ENCODE measurements around the gene SUSD3. TPM values are rescaled to one million over a fixed set of nuclear protein-coding genes. Genes with fewer than 3 reads are reported as not detected.

Gene SUSD3
- total and polyA plus RNA-seq, 2 of the 4 experiments (the other 2 are of a cell fraction) = 0.54 to 1.5 TPM

- H4K5ac ChIP-seq (ENCODE audit: low read depth, low read length) = no peak overlapping the region
- 83% methylated on average over 3 of the region's 8 CpGs; no CpG with 5 or more reads in 1 of the 2 experiments for WGBS, 2 experiments (ENCODE audit: extremely low coverage in 2 of 2, insufficient read length in 1 of 2)
- H4K91ac ChIP-seq (ENCODE audit: insufficient read depth, low read depth, low read length) = no peak overlapping the region
- peaks cover 2% of the 10 kb centered on the region for H3K4me1 ChIP-seq (ENCODE audit: control insufficient read depth, insufficient read depth, low read length)
- H3K23ac ChIP-seq (ENCODE audit: low read depth, low read length) = no peak overlapping the region
- H2BK120ac ChIP-seq (ENCODE audit: low read depth, low read length) = no peak overlapping the region
- no peak overlapping the region for H2AK9ac ChIP-seq (replicated peaks; ENCODE audit: low read depth, low read length, poor library complexity)
- no peak overlapping the region for H3K4me2 ChIP-seq (ENCODE audit: low read depth, low read length)
- no peak overlapping the region for H3K56ac ChIP-seq (ENCODE audit: extremely low read depth, insufficient read depth, low read length)
- H2BK15ac ChIP-seq (ENCODE audit: low read depth, low read length) = no peak overlapping the region
- no peak overlapping the region for H2AK5ac ChIP-seq (ENCODE audit: low read depth, low read length)
- H3K18ac ChIP-seq (ENCODE audit: low read depth, low read length) = no peak overlapping the region
- peaks cover 19% of the 10 kb centered on the region for H3K9me3 ChIP-seq (ENCODE audit: control insufficient read depth, insufficient read depth, low read length)
- H4K8ac ChIP-seq (ENCODE audit: low read depth in 2 of 2, low read length in 2 of 2) = no peak overlapping the region
- no peak for ATAC-seq (ENCODE audit: low read depth)
- POLR2A ChIA-PET (ENCODE audit: unreplicated experiment) = no interaction called here
- DNase-seq = no peak
- intact Hi-C loops (cut with micrococcal nuclease) (no loop called here), in situ Hi-C loops (cut with MboI; ENCODE audit: low sequenced_read_pairs) (no loop called here), dilution Hi-C loops (cut with HindIII; ENCODE audit: low sequenced_read_pairs, unreplicated experiment) (no loop called here)
- no TSS peak for BruUV-seq (replicated peaks)
- no peaks in the 10 kb centered on the region; the same call in 1 of the 2 replicates for H3K27me3 ChIP-seq (ENCODE audit: control insufficient read depth, insufficient read depth, low read length)
- no peak overlapping the region for H2BK5ac ChIP-seq (ENCODE audit: low read depth, low read length, poor library complexity, severe bottlenecking)
- CTCF ChIA-PET = no interaction called here
- H3K79me1 ChIP-seq (ENCODE audit: low read depth in 1 of 2, low read length in 2 of 2) = no peaks in the 10 kb centered on the region
- no peaks in the 10 kb centered on the region for H3K36me3 ChIP-seq (ENCODE audit: control insufficient read depth, insufficient read depth, low read length)
- H3K14ac ChIP-seq (replicated peaks; ENCODE audit: low read depth, low read length) = no peak overlapping the region
- H4K20me1 ChIP-seq (ENCODE audit: insufficient read depth, low read length) = no peaks in the 10 kb centered on the region
- no peak overlapping the region for H3K27ac ChIP-seq (ENCODE audit: insufficient read depth, low read length)
- H2AFZ ChIP-seq (replicated peaks; ENCODE audit: low read length, poor library complexity) = no peak overlapping the region
- H3K9me1 ChIP-seq (ENCODE audit: insufficient read depth, low read length) = no peaks in the 10 kb centered on the region
- H2BK20ac ChIP-seq (ENCODE audit: low read depth, low read length) = no peak overlapping the region
- no peak overlapping the region for H3K4me3 ChIP-seq (ENCODE audit: insufficient read depth, low read depth, low read length)
- TF ChIP-seq USF2 (IDR thresholded peaks at IDR 0.05; ENCODE audit: low read depth, low read length) = no peak
- no peak for TF ChIP-seq FOS (IDR thresholded peaks at IDR 0.05; ENCODE audit: low read depth, low read length)
- TF ChIP-seq POLR2A (IDR thresholded peaks at IDR 0.05; ENCODE audit: low read depth, low read length) = no peak
- TF ChIP-seq RAD21 (IDR thresholded peaks at IDR 0.05; ENCODE audit: low read length) = no peak
- TF ChIP-seq BHLHE40 (IDR thresholded peaks at IDR 0.05; ENCODE audit: low read depth, low read length) = no peak
- no peak for TF ChIP-seq MAFK (IDR thresholded peaks at IDR 0.05; ENCODE audit: low read depth, low read length)
- no peak for TF ChIP-seq RFX5 (IDR thresholded peaks at IDR 0.05; ENCODE audit: low read depth, low read length)
- H3K9ac ChIP-seq (ENCODE audit: low read depth, low read length) = no peak overlapping the region
- H3K4ac ChIP-seq (ENCODE audit: low read depth, low read length) = no peak overlapping the region
Observed at GRCh38 chr9:93086447-93087224, 28.1 kb downstream of the SUSD3 start.
